Effector memory CD4-positive, alpha-beta T cell (primary cell): ENCODE data around the gene NAT8.
"Not testable (repeated sequence)": the region's sequence is repeated elsewhere in the genome, so short reads cannot be mapped to it uniquely, and the experiment has no call there.

Source experiments
- DNase-seq, 3 donors: peaks; one replicate each; pipeline ENCODE4 v3.0.0-alpha.2; 2020
- H3K27ac ChIP-seq: 2 replicates; pipeline ENCODE4 v1.7.0; 2013; ENCODE audit warnings: mild to moderate bottlenecking, low read length, moderate library complexity; ENCODE audit not compliant: insufficient read depth, poor library complexity, severe bottlenecking
- H3K27me3 ChIP-seq: replicated peaks from 2 replicates; pipeline ENCODE4 v1.7.0; 2013; ENCODE audit warnings: mild to moderate bottlenecking, low read length; ENCODE audit not compliant: insufficient read depth, control insufficient read depth, poor library complexity, severe bottlenecking
- H3K36me3 ChIP-seq: 2 replicates; pipeline ENCODE4 v1.7.0; 2013; ENCODE audit warnings: mild to moderate bottlenecking, low read length, moderate library complexity; ENCODE audit not compliant: control insufficient read depth, insufficient read depth
- H3K4me1 ChIP-seq: 2 replicates; pipeline ENCODE4 v1.7.0; 2013; ENCODE audit warnings: low read length, mild to moderate bottlenecking; ENCODE audit not compliant: control insufficient read depth, insufficient read depth, poor library complexity, severe bottlenecking
- H3K4me3 ChIP-seq: 2 replicates; pipeline ENCODE4 v1.7.0; 2013; ENCODE audit warnings: low read length, low read depth, mild to moderate bottlenecking; ENCODE audit not compliant: insufficient read depth, poor library complexity, severe bottlenecking
- H3K9me3 ChIP-seq: 2 replicates; pipeline ENCODE4 v1.7.0; 2013; ENCODE audit warnings: mild to moderate bottlenecking, low read length, moderate library complexity; ENCODE audit not compliant: control insufficient read depth

Gene NAT8

DNA sequence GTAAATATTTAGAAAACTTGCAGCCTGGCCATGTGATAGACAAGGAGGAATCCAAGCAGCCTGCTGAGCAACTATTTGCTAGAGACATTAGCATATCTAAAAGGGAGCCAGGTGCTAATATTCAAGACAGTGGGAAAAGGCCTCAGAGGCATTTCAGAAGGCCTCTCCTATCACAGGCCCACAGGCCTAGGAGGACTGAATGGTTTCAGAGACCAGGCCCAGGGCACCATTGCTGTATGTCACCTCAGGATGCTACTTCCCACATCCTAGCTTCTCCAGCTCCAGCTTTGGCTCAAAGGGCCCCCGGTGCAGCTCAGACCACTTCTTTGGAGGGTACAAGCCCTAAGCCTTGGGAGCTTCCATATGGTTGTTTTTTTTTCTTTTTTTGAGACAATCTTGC is 3.8 kb downstream of the NAT8 start:
- DNase-seq, result no peak
- H3K36me3 ChIP-seq, result no peaks in the 10 kb centered on the region

DNA sequence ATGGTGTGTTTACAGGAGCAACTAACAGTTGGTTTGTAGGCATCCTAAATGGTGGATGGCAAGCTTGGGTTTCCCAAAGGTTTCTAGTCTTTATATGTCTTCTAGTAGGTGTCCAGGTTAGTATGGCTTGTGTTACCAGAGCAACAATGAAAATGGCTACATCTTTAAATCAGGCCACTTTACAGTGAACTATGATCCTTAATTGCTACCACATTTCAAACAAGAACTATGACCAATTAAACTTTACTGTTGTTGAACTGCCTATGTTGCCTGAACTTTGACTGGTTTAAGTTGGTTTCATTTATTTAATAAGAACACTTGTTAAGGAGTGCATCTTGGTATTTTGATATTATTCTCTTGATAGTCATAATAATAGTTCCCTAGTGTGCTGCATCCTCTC is 5.2 kb downstream of the NAT8 start:
- H3K4me1 ChIP-seq, H3K4me3 ChIP-seq, H3K27me3 ChIP-seq, H3K9me3 ChIP-seq, DNase-seq, H3K36me3 ChIP-seq, H3K27ac ChIP-seq: not testable (repeated sequence)

More for the DNA sequence above, 3.8 kb downstream of the NAT8 start:
- Histone ChIP-seq H3K4me1 (no peaks in the 10 kb centered on the region), H3K27me3 (no peaks in the 10 kb centered on the region), H3K27ac (no peak overlapping the region), H3K9me3 (no peaks in the 10 kb centered on the region), H3K4me3 (no peak overlapping the region)

DNA sequence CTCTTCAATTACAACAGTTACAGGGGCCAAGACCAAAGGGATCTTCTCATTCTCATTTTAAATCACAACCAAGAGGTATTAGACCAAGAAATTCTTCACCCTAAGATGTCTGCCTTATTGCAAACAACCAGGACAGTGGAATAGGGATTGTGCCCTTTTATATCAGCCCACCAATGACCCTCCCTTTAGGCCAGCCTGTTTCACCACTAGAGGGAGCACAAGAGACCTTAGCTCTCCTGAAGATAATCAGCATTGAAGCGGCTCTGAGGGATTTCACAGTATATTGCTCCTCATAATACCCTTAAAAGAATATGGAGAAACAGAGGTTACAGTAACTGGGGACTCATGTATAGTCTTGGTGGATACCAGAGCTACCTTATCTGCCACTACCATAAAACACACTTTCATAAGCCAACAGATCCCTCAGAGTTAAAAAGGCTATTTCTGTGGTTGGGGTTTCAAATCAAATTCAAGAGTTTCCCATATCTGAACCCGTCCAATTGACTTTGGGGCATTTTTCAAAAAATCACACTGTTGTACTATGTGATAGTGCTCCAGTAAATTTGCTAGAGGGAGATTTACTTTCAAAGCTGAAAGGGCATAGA is 11.5 kb downstream of the NAT8 start:
- not testable (repeated sequence) for H3K27ac ChIP-seq, H3K36me3 ChIP-seq, DNase-seq, H3K4me1 ChIP-seq, H3K9me3 ChIP-seq, H3K4me3 ChIP-seq, H3K27me3 ChIP-seq

DNA sequence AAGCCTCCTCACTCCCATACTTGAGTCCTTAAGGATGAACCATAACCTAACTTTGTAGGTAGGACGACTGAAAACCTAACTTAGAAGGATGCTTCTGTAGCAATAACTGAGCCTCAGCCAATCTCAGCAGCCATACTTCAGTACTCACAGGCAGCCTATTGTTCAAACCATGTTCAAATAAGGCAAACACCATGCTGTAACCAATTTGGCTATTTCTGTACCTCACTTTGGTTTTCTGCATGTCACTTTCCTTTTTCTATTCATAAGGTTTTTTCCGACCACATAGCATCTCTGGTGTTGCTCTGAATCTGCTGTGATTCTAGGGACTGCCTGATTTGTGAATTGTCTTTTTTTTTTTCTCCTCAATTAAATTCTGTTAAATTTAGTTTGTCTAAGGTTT is 13.7 kb downstream of the NAT8 start:
- H3K4me1 ChIP-seq, H3K27me3 ChIP-seq, H3K36me3 ChIP-seq, DNase-seq, H3K27ac ChIP-seq, H3K9me3 ChIP-seq, H3K4me3 ChIP-seq: not testable (repeated sequence)

DNA sequence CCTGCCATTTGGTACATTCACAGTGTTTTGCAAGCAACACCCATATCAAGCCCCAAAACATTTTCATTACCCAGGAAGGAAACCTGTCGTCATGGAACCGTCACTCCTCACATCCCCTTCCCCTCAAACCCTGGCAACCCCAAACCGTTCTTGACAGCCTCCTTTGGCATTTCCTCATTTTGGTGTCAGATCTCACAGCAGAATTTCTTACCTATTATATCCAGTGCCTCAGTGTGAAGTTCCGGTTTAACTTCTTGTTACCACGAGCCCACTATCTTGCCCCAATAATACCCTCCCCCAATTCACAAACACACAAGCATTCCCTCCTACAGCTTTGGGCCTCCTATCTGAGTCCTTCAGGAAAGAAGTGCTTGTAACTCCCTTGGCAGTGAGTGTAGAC is 16.0 kb downstream of the NAT8 start:
- not testable (repeated sequence) for H3K4me3 ChIP-seq, H3K27ac ChIP-seq, DNase-seq, H3K36me3 ChIP-seq, H3K4me1 ChIP-seq, H3K27me3 ChIP-seq, H3K9me3 ChIP-seq

DNA sequence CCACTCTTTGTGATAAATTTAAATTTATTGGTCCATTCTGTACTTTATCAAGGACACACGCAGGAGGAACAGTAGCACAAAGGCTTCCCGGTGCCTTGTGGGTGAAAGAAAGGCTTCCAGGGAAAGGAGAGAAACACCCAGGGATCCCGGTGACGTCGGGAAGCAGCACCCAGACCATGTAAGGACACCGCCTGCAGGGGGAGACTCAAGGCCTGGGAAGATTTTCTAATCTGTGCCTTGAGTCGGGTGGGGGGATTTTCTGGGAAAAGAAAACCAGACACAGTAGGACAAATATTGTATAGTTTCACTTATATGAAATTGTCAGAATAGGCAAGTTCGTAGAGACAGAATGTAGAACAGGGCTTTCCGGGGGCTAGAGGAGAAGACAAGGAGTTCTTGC is 17.6 kb downstream of the NAT8 start:
- not testable (repeated sequence) for H3K4me1 ChIP-seq, H3K27me3 ChIP-seq, H3K36me3 ChIP-seq, H3K4me3 ChIP-seq, DNase-seq, H3K27ac ChIP-seq, H3K9me3 ChIP-seq

DNA sequence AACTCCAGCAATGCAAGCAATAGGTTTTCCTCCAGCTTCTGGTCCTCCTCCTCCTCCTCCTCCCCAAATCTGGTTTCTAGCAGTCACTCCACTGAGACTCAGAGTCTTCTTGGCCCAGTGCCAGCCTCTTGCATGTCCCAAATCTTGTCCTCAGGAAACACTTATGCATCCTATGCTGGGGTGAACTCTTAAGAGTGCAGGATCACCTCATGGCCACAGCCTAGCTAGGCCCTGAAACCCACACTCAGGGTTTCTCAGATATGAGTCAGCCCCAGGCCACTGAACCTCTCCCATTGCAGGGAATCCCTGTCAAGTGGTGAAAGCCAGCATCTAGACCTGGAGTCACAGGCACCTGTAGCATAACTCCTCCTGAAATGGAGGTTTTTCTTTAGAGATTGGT is 18.2 kb downstream of the NAT8 start:
- not testable (repeated sequence) for DNase-seq, H3K27ac ChIP-seq, H3K4me1 ChIP-seq, H3K9me3 ChIP-seq, H3K4me3 ChIP-seq, H3K27me3 ChIP-seq, H3K36me3 ChIP-seq

DNA sequence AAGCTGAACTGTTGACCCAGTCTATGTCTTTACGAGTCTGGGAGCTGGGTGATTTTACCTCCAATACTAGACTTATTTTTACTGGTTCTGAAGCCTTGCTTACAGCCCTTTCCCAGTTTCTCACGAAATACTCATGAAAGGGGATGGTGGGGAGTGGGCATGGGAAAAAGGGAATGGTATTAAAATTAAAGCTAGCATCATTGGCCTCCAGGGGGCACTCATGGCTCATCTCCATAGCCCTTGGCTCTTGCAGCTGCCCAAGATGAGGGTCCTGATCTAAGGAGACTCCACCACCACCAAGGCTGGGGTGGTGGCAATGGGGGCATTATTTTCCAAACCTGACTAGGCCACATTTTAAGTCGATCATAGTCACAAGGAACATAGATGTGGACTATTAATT is 22.3 kb downstream of the NAT8 start:
- not testable (repeated sequence) for H3K36me3 ChIP-seq, DNase-seq, H3K27me3 ChIP-seq, H3K4me3 ChIP-seq, H3K9me3 ChIP-seq, H3K27ac ChIP-seq, H3K4me1 ChIP-seq

DNA sequence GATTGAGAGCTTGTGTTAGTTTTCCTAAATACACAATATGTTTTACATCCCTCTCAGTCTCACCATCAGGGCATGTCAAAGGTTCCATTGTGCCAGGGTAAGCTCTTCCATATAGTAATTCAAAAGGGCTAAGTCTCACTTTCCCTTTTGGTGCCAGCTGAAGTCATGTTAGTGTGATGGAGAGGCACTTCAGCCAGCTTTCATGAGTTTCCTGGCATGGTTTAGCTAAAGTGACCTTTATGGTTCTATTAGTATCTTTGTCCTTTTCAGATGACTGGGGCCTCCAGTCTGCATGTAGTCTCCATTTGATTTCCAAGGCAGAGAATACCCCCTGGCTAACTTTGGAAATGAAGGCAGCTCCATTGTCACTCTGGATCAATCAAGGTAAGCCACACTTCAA is 27.2 kb downstream of the NAT8 start:
- H3K36me3 ChIP-seq, result no peaks in the 10 kb centered on the region
- no peak overlapping the region for H3K27ac ChIP-seq
- no peak for DNase-seq

DNA sequence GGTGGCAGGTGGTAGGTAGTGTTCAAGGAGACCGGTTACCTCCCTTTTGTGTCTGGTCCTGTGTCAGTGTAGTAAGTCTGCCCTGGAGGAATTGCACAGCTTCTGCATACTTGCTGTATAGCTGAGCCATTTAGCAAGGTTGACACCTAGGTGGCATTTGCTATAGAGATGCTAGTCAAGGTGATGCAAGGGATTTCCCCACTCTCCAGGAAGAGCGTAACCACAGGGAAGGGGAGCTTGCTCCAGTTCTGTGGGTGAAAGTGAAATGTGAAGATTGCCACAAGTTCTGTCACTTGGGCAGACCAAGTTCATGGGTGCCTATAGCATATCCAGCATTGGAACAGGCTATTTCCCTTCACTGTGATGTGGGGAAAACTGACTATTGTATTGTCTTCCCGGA is 28.1 kb downstream of the NAT8 start:
- Histone ChIP-seq H3K27me3 (no peaks in the 10 kb centered on the region), H3K27ac (no peak overlapping the region), H3K36me3 (no peaks in the 10 kb centered on the region), H3K4me1 (no peaks in the 10 kb centered on the region), H3K4me3 (no peak overlapping the region), H3K9me3 (no peaks in the 10 kb centered on the region)
- DNase-seq, result no peak

More for the DNA sequence above, 27.2 kb downstream of the NAT8 start:
- Histone ChIP-seq H3K4me1 (no peaks in the 10 kb centered on the region), H3K4me3 (no peak overlapping the region), H3K9me3 (no peaks in the 10 kb centered on the region), H3K27me3 (no peaks in the 10 kb centered on the region)

DNA sequence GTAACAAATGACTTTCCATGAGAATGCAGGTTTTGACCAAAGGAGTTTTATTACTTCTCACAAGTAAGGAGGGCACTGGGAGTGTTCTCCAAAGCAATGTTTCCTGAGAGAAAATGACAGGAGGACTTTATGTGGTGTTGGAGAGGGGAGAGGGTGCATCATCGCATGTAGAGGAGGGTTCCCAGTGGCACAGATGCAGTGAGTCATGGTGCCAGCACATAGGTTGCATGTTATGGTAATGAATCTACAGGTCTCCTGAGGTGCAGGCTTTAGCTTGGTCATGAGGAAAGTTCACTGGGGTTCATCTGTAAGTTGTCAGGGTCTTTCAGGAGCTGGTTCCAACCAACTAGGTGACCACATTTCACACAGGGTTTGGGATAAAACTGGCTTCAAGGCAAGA is 30.4 kb downstream of the NAT8 start:
- Histone ChIP-seq H3K4me3 (no peak overlapping the region), H3K4me1 (no peaks in the 10 kb centered on the region), H3K36me3 (no peaks in the 10 kb centered on the region), H3K27me3 (no peaks in the 10 kb centered on the region), H3K27ac (no peak overlapping the region), H3K9me3 (no peaks in the 10 kb centered on the region)
- no peak for DNase-seq
